ENCODE results near the gene ZNF22.

Gene ZNF22

GRCh38 chr10:44990302-44990655 is 10.4 kb upstream of the ZNF22 start:
- DNase-seq = peak; percentile 37

- no peak for DNase-seq
These were observed 9.8 kb upstream of the ZNF22 start for GRCh38 chr10:44990965-44991364.

GRCh38 chr10:44991571-44991970 is 9.2 kb upstream of the ZNF22 start:
- no peak for DNase-seq

GRCh38 chr10:44992070-44992731 is 8.5 kb upstream of the ZNF22 start:
- no peak for DNase-seq

- DNase-seq = no peak
These were observed 7.9 kb upstream of the ZNF22 start for GRCh38 chr10:44992732-44993225.

GRCh38 chr10:44993226-44993921 is 7.3 kb upstream of the ZNF22 start:
- no peak for DNase-seq

- no peak for DNase-seq
These were observed 6.6 kb upstream of the ZNF22 start for GRCh38 chr10:44993922-44994751.

- DNase-seq = no peak
These were observed 5.8 kb upstream of the ZNF22 start for GRCh38 chr10:44994752-44995530.

GRCh38 chr10:44995581-44995913 is 5.2 kb upstream of the ZNF22 start:
- no peak for DNase-seq

GRCh38 chr10:44995914-44996669 is 4.6 kb upstream of the ZNF22 start:
- DNase-seq = peak; percentile 33

- DNase-seq = no peak
These were observed 3.5 kb upstream of the ZNF22 start for GRCh38 chr10:44997105-44997748.

GRCh38 chr10:44998146-44998631 is 2.5 kb upstream of the ZNF22 start:
- no peak for DNase-seq

GRCh38 chr10:45000138-45000751 is 478 bp upstream of the ZNF22 start:
- DNase-seq = no peak

- peak; percentile 83 for DNase-seq
These were observed 842 bp downstream of the ZNF22 start for GRCh38 chr10:45001381-45002148.

- DNase-seq = no peak
These were observed 2.8 kb downstream of the ZNF22 start for GRCh38 chr10:45003432-45004000.

- no peak for DNase-seq
These were observed 3.9 kb downstream of the ZNF22 start for GRCh38 chr10:45004661-45005060.

GRCh38 chr10:45005284-45005683 is 4.6 kb downstream of the ZNF22 start:
- DNase-seq = no peak

- DNase-seq = no peak
These were observed 5.7 kb downstream of the ZNF22 start for GRCh38 chr10:45006276-45007030.
